Right ventricle myocardium inferior (tissue), 1 donor: ENCODE data around the gene PCDHGA7. TPM values are rescaled to one million over a fixed set of nuclear protein-coding genes. Genes with fewer than 3 reads are reported as not detected.
"Not testable (repeated sequence)": the region's sequence is repeated elsewhere in the genome, so short reads cannot be mapped to it uniquely, and the experiment has no call there.

Source experiments
- ATAC-seq: fragments of 200-7000 bp; cut with Tn5 transposase; one replicate; pipeline ENCODE4 v1.9.1; 2020; ENCODE audit warnings: mild to moderate bottlenecking, moderate library complexity
- DNase-seq: peaks from one replicate; pipeline ENCODE4 v3.0.0; 2021; ENCODE audit errors: missing footprints
- intact Hi-C: fragments of 100-400 bp; cut with DNase I; formaldehyde crosslinking; loops from one replicate; pipeline ENCODE4 v1.11.0; 2022
- total RNA-seq: library from RNA; stranded (reverse); fragmentation: NEBNext Ultra II Directional; extraction: Animal tissue kit (Norgen Biotek cat#: 25700); gene quantifications from one replicate; pipeline ENCODE4 v1.2.1, GENCODE V29; 2021
- donor health status: DM: no; HTN: yes; CAD: no; lungs with severe emphysema.

PCDHGA7 gene
- total RNA-seq, 1 donor from 2014 or later = 7.2 TPM

DNA sequence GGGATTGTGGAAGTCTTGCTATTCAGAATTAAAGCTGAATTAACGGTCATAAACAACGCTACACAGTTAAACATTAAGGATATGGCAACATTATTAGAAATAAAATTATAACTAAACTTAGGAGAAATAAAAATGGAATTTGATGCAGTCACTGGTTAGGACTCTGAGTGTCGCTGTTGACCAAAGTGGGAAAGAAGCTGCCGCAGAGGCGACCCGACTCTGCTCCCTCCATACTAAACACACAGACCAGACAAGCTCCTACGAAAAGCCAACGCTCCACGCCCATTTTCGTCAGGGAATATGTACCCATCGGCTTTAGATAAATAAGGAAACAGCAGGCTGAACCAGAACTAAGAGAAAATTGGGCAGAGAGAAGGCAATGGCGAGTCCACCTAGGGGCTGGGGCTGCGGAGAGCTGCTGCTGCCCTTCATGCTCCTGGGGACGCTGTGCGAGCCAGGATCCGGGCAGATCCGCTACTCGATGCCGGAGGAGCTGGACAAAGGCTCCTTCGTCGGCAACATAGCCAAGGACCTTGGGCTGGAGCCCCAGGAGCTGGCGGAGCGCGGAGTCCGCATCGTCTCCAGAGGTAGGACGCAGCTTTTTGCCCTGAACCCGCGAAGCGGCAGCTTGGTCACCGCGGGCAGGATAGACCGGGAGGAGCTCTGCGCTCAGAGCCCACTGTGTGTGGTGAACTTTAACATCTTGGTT, 18.4 kb upstream of the PCDHGA7 start, which contains the start of gene PCDHGA5:
TSS of gene PCDHGA5 (plus strand) at position 211 of the 709 bp plus-strand sequence. CDS start at position 380, 169 bp downstream.
- intact Hi-C loops = no loop called here
- ATAC-seq (peak; percentile 65), DNase-seq (no peak)

DNA sequence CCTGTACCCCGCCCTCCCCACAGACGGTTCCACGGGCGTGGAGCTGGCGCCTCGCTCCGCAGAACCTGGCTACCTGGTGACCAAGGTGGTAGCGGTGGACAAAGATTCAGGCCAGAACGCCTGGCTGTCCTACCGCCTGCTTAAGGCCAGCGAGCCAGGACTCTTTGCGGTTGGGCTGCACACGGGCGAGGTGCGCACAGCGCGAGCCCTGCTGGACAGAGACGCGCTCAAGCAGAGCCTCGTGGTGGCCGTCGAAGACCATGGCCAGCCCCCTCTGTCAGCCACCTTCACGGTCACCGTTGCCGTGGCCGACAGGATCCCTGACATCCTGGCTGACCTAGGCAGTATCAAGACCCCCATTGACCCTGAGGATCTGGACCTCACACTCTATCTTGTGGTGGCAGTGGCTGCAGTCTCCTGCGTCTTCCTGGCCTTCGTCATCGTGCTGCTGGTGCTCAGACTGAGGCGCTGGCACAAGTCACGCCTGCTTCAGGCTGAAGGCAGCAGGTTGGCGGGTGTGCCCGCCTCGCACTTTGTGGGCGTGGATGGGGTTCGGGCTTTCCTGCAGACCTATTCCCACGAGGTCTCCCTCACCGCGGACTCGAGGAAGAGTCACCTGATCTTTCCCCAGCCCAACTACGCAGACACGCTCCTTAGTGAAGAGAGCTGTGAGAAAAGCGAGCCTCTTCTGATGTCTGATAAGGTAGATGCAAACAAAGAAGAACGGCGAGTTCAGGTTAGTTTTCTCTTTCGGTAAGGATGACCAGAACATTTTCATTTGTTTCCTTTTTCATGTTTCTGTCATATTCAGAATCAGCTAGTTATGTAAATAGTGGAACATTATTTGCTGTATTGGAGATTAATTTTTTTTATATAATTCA, 16.3 kb upstream of the PCDHGA7 start:
- intact Hi-C loops = no loop called here
- DNase-seq (no peak), ATAC-seq (no peak)

DNA sequence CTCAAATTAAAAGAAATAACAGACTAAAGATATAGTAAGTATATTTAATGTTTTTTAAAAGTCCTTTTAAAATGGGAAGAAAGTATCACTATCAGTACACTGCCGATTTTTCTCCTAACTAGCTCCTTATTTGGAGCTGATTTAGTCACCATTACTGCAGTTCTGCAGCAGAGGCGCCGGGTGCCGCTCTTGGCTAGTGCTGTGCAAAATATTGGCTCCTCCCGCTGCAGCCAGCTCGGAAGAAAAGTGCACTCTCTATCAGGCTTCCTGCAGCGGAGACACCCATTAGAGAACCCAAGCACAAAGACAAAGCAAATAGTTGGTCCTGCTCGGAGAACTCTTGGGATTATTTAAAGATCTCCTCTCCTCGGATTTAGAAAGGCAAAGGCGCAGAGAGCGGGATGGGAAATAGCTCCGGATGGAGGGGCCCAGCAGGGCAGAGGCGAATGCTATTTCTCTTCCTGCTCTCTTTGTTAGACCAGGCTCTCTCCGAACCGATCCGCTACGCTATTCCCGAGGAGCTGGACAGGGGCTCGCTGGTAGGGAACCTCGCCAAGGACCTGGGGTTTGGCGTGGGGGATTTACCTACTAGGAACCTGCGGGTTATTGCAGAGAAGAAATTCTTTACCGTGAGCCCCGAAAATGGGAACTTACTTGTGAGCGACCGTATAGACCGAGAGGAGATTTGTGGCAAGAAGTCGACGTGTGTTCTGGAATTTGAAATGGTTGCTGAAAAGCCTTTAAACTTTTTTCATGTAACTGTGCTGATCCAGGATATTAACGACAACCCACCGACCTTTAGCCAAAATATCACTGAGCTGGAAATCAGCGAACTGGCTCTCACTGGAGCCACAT, 12.3 kb upstream of the PCDHGA7 start, which contains the start of gene PCDHGB3:
TSS of gene PCDHGB3 (plus strand) at position 249 of the 855 bp plus-strand sequence. CDS start at position 402, 153 bp downstream.
- ATAC-seq (peak; percentile 86), DNase-seq (peak; percentile 84)
- intact Hi-C loops = loop anchor here (5.0 kb wide), 1 partner anchor 42 kb away; the partner anchor contains the start of gene PCDHGA10

DNA sequence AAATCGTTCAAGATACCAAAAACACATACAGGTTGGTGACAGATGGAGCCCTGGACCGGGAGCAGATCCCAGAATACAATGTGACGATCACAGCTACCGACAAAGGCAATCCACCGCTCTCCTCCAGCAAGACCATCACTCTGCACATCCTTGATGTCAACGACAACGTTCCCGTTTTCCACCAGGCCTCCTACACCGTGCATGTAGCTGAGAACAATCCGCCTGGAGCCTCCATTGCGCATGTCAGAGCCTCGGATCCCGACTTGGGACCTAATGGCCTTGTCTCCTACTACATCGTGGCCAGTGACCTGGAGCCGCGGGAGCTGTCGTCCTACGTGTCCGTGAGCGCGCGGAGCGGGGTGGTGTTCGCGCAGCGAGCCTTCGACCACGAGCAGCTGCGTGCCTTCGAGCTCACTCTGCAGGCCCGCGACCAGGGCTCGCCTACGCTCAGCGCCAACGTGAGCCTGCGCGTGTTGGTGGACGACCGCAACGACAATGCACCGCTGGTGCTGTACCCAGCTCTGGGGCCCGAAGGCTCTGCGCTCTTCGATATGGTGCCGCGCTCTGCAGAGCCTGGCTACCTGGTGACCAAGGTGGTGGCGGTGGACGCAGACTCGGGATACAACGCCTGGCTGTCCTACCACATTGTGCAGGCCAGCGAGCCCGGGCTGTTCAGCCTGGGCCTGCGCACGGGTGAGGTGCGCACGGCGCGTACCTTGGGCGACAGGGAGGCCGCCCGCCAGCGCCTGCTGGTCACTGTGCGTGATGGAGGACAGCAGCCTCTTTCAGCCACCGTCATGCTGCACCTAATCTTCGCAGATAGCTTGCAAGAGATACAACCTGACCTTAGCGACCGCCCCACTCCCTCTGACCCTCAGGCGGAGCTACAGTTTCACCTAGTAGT, 10.7 kb upstream of the PCDHGA7 start:
- intact Hi-C loops = loop anchor here (5.0 kb wide), 1 partner anchor 40 kb away; the partner anchor contains the start of gene PCDHGA10
- ATAC-seq = peak; percentile 34
- DNase-seq = no peak

DNA sequence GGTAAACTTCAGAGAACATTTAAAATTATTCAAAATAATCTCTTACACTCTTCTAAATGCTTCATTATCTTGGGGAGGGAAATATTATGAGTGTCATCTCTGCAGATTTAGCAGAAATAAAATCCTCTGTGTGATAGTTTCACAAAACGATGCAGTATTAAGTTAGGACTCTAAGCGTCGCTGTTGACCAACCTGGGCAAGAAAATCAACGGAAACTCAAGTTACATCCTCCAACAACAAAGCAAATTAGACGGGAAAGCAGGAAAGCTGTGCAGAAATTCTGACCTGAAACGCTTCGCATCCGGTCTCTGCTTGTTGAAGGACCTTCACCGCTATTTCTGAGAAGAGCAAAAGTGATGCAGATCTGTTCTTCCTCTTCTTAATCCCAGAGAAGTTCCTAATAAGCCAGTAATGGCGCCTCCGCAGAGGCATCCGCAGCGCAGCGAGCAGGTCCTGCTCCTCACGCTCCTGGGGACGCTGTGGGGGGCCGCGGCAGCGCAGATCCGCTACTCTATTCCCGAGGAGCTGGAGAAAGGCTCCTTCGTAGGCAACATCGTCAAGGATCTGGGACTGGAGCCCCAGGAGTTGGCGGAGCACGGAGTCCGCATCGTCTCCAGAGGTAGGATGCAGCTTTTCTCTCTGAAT, 8.7 kb upstream of the PCDHGA7 start, which contains the start of gene PCDHGA6:
TSS of gene PCDHGA6 (plus strand) at position 219 of the 645 bp plus-strand sequence. CDS start at position 412, 193 bp downstream.
- no peak for DNase-seq
- intact Hi-C loops = loop anchor here (5.0 kb wide), 1 partner anchor 39 kb away; the partner anchor contains the start of gene PCDHGA10
- ATAC-seq = no peak

DNA sequence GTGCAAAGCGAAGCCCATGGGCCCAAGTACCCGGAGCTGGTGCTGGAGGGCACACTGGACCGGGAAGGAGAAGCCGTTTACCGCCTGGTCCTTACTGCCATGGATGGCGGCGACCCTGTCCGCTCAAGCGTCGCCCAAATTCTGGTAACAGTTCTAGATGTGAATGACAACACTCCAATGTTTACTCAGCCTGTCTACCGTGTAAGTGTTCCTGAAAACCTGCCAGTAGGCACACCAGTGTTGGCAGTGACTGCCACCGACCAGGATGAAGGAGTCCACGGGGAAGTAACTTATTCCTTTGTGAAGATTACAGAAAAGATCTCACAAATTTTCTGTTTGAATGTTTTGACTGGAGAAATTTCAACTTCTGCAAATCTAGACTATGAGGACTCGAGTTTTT, 7.9 kb upstream of the PCDHGA7 start:
- ATAC-seq (peak; percentile 26), DNase-seq (no peak)
- intact Hi-C loops = loop anchor here (1.0 to 5.0 kb wide), 2 partner anchors 21 to 38 kb away; partner anchors contain the start of gene PCDHGA10

DNA sequence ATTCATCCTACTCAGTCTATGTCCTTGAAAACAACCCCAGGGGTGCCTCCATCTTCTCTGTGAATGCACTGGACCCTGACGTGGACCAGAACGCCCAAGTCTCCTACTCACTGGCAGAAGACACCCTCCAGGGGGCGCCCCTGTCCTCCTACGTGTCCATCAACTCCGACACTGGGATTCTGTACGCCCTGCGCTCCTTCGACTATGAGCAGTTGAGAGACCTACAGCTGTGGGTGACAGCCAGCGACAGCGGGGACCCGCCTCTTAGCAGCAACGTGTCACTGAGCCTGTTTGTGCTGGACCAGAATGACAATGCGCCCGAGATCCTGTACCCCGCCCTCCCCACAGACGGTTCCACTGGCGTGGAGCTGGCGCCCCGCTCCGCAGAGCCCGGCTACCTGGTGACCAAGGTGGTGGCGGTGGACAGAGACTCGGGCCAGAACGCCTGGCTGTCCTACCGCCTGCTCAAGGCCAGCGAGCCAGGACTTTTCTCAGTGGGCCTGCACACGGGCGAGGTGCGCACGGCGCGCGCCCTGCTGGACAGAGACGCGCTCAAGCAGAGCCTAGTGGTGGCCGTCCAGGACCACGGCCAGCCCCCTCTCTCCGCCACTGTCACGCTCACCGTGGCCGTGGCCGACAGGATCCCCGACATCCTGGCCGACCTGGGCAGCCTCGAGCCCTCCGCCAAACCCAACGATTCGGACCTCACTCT, 6.9 kb upstream of the PCDHGA7 start:
- intact Hi-C loops = loop anchor here (1.0 kb wide), 1 partner anchor 20 kb away; no protein-coding TSS in a partner anchor
- DNase-seq = not testable (repeated sequence)
- peak; percentile 26 for ATAC-seq

DNA sequence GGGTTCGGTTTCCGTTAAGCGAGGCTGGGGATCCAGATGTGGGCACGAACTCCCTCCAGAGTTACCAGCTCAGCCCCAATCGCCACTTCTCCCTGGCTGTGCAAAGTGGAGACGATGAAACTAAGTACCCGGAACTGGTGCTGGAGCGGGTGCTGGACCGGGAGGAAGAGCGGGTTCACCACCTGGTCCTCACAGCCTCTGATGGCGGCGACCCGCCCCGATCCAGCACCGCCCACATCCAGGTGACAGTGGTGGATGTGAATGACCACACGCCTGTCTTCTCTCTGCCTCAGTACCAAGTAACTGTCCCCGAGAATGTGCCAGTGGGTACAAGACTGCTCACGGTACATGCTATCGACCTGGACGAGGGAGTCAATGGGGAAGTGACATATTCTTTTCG, 803 bp downstream of the PCDHGA7 start:
- intact Hi-C loops = no loop called here
- ATAC-seq (no peak), DNase-seq (no peak)

DNA sequence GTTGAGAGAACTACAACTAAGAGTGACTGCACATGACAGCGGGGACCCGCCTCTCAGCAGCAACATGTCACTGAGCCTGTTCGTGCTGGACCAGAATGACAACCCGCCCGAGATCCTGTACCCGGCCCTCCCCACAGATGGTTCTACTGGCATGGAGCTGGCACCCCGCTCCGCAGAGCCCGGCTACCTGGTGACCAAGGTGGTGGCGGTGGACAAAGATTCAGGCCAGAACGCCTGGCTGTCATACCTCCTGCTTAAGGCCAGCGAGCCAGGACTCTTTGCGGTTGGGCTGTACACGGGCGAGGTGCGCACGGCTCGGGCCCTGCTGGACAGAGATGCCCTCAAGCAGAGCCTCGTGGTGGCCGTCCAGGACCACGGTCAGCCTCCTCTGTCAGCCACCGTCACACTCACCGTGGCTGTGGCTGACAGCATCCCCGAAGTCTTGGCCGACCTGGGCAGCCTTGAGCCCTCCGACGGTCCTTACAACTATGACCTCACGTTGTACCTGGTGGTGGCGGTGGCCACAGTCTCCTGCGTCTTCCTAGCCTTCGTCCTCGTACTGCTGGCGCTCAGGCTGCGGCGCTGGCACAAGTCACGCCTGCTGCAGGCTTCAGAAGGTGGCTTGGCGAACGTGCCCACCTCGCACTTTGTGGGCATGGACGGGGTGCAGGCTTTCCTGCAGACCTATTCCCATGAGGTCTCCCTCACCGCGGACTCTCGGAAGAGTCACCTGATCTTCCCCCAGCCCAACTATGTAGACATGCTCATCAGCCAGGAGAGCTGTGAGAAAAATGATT, 2.1 kb downstream of the PCDHGA7 start:
- DNase-seq = peak; percentile 62
- intact Hi-C loops = no loop called here
- no peak for ATAC-seq

DNA sequence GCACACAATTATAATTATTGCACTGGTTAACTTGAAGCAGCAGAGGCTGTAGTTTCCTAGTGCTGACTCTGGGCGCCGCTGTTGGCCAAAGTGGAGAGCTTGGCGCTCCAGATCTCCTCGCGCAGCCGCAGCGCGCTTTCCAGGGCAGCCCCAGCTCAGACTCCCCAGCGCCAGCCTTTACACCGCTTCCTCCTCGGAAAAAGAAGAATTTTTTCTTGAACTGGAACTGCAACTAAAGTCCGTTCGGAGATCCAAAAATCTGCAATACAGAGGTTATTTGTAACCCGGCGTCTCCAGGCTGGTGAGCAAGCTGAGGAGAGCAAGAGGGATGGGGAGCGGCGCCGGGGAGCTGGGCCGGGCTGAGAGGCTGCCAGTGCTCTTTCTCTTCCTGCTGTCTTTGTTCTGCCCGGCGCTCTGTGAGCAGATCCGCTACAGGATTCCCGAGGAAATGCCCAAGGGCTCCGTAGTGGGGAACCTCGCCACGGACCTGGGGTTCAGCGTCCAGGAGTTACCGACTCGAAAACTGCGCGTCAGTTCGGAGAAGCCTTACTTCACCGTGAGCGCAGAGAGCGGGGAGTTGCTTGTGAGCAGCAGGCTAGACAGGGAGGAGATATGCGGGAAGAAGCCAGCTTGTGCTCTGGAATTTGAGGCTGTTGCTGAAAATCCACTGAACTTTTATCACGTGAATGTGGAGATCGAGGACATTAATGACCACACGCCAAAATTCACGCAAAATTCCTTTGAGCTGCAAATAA, 5.2 kb downstream of the PCDHGA7 start, which contains the start of gene PCDHGB4:
TSS of gene PCDHGB4 (plus strand) at position 142 of the 755 bp plus-strand sequence. CDS start at position 329, 187 bp downstream.
- DNase-seq = peak; percentile 57
- intact Hi-C loops = not testable (repeated sequence)
- peak; percentile 84 for ATAC-seq

DNA sequence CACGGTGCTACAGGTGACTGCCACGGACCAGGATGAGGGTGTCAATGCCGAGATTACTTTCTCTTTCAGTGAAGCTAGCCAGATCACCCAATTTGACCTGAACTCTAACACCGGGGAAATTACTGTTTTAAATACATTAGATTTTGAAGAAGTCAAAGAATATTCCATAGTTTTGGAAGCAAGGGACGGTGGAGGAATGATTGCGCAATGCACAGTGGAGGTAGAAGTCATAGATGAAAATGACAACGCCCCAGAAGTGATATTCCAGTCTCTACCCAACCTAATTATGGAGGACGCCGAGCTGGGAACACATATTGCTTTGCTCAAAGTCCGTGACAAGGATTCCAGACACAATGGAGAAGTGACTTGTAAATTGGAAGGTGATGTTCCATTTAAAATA, 6.1 kb downstream of the PCDHGA7 start:
- ATAC-seq (no peak), DNase-seq (no peak)

DNA sequence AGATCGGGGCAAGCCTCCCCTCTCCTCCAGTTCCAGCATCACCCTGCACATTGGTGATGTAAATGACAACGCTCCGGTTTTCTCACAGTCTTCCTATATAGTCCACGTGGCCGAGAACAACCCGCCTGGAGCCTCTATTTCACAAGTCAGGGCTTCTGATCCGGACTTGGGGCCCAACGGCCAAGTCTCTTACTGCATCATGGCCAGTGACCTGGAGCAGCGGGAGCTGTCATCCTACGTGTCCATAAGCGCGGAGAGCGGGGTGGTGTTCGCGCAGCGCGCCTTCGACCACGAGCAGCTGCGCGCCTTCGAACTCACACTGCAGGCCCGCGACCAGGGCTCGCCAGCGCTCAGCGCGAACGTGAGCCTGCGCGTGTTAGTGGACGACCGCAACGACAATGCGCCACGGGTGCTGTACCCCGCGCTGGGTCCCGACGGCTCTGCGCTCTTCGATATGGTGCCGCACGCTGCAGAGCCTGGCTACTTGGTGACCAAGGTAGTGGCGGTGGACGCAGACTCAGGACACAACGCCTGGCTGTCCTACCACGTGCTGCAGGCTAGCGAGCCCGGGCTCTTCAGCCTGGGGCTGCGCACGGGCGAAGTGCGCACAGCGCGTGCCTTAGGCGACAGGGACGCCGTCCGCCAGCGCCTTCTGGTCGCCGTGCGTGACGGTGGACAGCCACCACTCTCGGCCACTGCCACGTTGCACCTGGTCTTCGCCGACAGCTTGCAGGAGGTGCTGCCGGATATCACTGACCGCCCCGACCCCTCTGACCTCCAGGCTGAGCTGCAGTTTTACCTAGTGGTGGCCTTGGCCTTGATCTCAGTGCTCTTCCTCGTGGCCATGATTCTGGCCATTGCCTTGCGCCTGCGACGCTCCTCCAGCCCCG, 6.9 kb downstream of the PCDHGA7 start:
- ATAC-seq (no peak), DNase-seq (no peak)
- intact Hi-C loops = no loop called here

More for the DNA sequence above, 6.1 kb downstream of the PCDHGA7 start:
- intact Hi-C loops = no loop called here

DNA sequence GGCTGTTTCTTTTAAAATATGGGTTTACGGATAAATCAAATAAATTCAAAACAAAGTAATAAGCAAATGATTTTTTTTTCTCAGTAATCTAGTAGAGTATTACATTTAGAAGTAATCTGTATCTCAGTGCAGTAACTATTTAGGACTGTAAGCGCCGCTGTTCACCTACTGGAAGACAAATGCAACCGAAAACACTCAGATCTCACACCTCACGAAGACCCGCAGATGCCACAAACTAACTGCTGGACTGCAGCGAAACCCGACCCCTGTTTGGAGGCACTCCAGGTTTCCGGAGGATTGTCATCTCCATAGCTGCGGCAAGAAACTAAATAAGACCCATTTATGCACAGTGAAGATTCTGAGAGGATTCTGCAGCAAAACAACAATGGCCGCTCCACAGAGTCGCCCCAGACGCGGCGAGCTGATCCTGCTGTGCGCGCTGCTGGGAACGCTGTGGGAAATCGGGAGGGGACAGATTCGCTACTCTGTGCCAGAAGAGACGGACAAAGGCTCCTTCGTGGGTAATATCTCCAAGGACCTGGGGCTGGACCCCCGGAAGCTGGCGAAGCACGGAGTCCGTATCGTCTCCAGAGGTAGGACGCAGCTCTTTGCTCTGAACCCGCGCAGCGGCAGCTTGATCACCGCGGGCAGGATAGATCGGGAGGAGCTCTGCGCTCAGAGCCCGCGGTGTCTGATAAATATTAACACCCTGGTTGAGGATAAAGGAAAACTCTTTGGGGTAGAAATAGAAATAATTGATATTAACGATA, 10.1 kb downstream of the PCDHGA7 start, which contains the start of gene PCDHGA8:
TSS of gene PCDHGA8 (plus strand) at position 205 of the 770 bp plus-strand sequence. CDS start at position 386, 181 bp downstream.
- ATAC-seq = no peak
- DNase-seq = peak; percentile 54
- intact Hi-C loops = no loop called here
